IMR-90 (cell line): ENCODE measurements around the gene ZNF26. TPM values are rescaled to one million over a fixed set of nuclear protein-coding genes. Genes with fewer than 3 reads are reported as not detected.

Source experiments
- ATAC-seq: fragments of 200-7000 bp; cut with Tn5 transposase; 2 replicates; pipeline ENCODE4 v1.9.1; 2020; ENCODE audit warnings: low read depth, mild to moderate bottlenecking, moderate library complexity
- BruUV-seq: library from RNA; stranded (reverse); fragments of 400-500 nt; replicated peaks from 2 replicates; lab custom pipeline; 2021; lab: Mats Ljungman, UMichigan
- CTCF ChIA-PET: fragments of 300-600 bp; formaldehyde crosslinking; extraction: SDS; loops from one replicate; lab custom pipeline; 2021; ENCODE audit warnings: antibody characterized with exemption; lab: Yijun Ruan, JAX
- POLR2A ChIA-PET: fragments of 300-600 bp; sonication (Branson Sonifier 250); formaldehyde crosslinking; loops from one replicate; lab custom pipeline; 2022; ENCODE audit warnings: antibody characterized with exemption; ENCODE audit not compliant: unreplicated experiment; lab: Charles Lee
- DNase-seq: peaks from one replicate; pipeline ENCODE4 v3.0.0; 2013
- H2AFZ ChIP-seq: replicated peaks from 2 replicates; pipeline ENCODE3; 2013; ENCODE audit warnings: low read length, mild to moderate bottlenecking; ENCODE audit not compliant: poor library complexity
- H2AK5ac ChIP-seq: 2 replicates; pipeline ENCODE4 v1.6.1; 2013; ENCODE audit warnings: low read depth, low read length, inconsistent platforms
- H2AK9ac ChIP-seq: replicated peaks from 2 replicates; pipeline ENCODE3; 2013; ENCODE audit warnings: mild to moderate bottlenecking, low read depth, low read length, moderate library complexity; ENCODE audit not compliant: poor library complexity
- H2BK120ac ChIP-seq: 2 replicates; pipeline ENCODE4 v1.6.1; 2013; ENCODE audit warnings: low read depth, low read length, inconsistent platforms
- H2BK15ac ChIP-seq: 3 replicates; pipeline ENCODE4 v1.6.1; 2013; ENCODE audit warnings: low read depth, low read length, inconsistent platforms
- H2BK20ac ChIP-seq: 2 replicates; pipeline ENCODE4 v1.6.1; 2013; ENCODE audit warnings: low read depth, mild to moderate bottlenecking, inconsistent platforms, low read length, moderate library complexity
- H2BK5ac ChIP-seq: 2 replicates; pipeline ENCODE4 v1.6.1; 2013; ENCODE audit warnings: mild to moderate bottlenecking, low read depth, low read length, inconsistent platforms; ENCODE audit not compliant: poor library complexity, severe bottlenecking
- H3K14ac ChIP-seq: replicated peaks from 2 replicates; pipeline ENCODE4 v1.6.1; 2013; ENCODE audit warnings: low read depth, low read length, inconsistent platforms
- H3K18ac ChIP-seq: 2 replicates; pipeline ENCODE4 v1.6.1; 2013; ENCODE audit warnings: low read depth, low read length, control low read depth
- H3K23ac ChIP-seq: 2 replicates; pipeline ENCODE4 v1.6.1; 2013; ENCODE audit warnings: low read depth, low read length, inconsistent platforms
- H3K27ac ChIP-seq: 2 replicates; pipeline ENCODE4 v1.5.1; 2013; ENCODE audit warnings: mild to moderate bottlenecking, control low read depth, low read length; ENCODE audit not compliant: insufficient read depth
- H3K27me3 ChIP-seq: 2 replicates; pipeline ENCODE4 v1.6.1; 2013; ENCODE audit warnings: low read length; ENCODE audit not compliant: control insufficient read depth, insufficient read depth
- H3K36me3 ChIP-seq: 2 replicates; pipeline ENCODE4 v1.6.1; 2013; ENCODE audit warnings: low read length, mixed read lengths; ENCODE audit not compliant: control insufficient read depth, insufficient read depth
- H3K4ac ChIP-seq: 2 replicates; pipeline ENCODE4 v1.6.1; 2013; ENCODE audit warnings: low read depth, low read length, inconsistent platforms
- H3K4me1 ChIP-seq: 2 replicates; pipeline ENCODE4 v1.6.1; 2013; ENCODE audit warnings: low read length, mixed read lengths; ENCODE audit not compliant: control insufficient read depth, insufficient read depth
- H3K4me2 ChIP-seq: 2 replicates; pipeline ENCODE4 v1.6.1; 2013; ENCODE audit warnings: low read depth, mild to moderate bottlenecking, control low read depth, low read length, moderate library complexity
- H3K4me3 ChIP-seq: 2 replicates; pipeline ENCODE4 v1.5.1; 2013; ENCODE audit warnings: low read depth, mild to moderate bottlenecking, control low read depth, low read length, moderate library complexity; ENCODE audit not compliant: insufficient read depth
- H3K56ac ChIP-seq: 2 replicates; pipeline ENCODE4 v1.6.1; 2013; ENCODE audit warnings: low read length, inconsistent platforms; ENCODE audit not compliant: insufficient read depth; ENCODE audit errors: extremely low read depth
- H3K79me1 ChIP-seq, 2 experiments: 2 replicates each; pipeline ENCODE4 v1.6.1; 2013; ENCODE audit warnings: low read length in 2 of 2, inconsistent platforms in 1 of 2, low read depth in 1 of 2
- H3K9ac ChIP-seq: 2 replicates; pipeline ENCODE4 v1.6.1; 2013; ENCODE audit warnings: low read depth, low read length, control low read depth
- H3K9me1 ChIP-seq: 2 replicates; pipeline ENCODE4 v1.6.1; 2013; ENCODE audit warnings: low read length, inconsistent platforms; ENCODE audit not compliant: insufficient read depth
- H3K9me3 ChIP-seq: 2 replicates; pipeline ENCODE4 v1.6.1; 2013; ENCODE audit warnings: low read length; ENCODE audit not compliant: control insufficient read depth, insufficient read depth
- H4K20me1 ChIP-seq: 2 replicates; pipeline ENCODE4 v1.6.1; 2013; ENCODE audit warnings: low read length, inconsistent platforms; ENCODE audit not compliant: insufficient read depth
- H4K5ac ChIP-seq: 2 replicates; pipeline ENCODE4 v1.6.1; 2013; ENCODE audit warnings: mild to moderate bottlenecking, low read depth, low read length, control low read depth
- H4K8ac ChIP-seq, 2 experiments: 2 replicates each; pipeline ENCODE4 v1.6.1; 2013; ENCODE audit warnings: low read depth in 2 of 2, low read length in 2 of 2, control low read depth in 1 of 2, inconsistent platforms in 1 of 2
- H4K91ac ChIP-seq: 2 replicates; pipeline ENCODE4 v1.6.1; 2013; ENCODE audit warnings: low read depth, low read length, inconsistent platforms; ENCODE audit not compliant: insufficient read depth
- BHLHE40 ChIP-seq: fragments of 150-350 bp; IDR thresholded peaks from 2 replicates; pipeline ENCODE4 v1.6.1; 2016; ENCODE audit warnings: mild to moderate bottlenecking, low read depth, low read length
- WGBS, 2 experiments: methylation state at CpG; one replicate each; pipeline versions ENCODE4 v1.1.5 to v1.1.7; 2013; ENCODE audit warnings: missing lambda C conversion rate in 2 of 2; ENCODE audit not compliant: insufficient read length in 1 of 2; ENCODE audit errors: extremely low coverage in 2 of 2; 5-methylcytosine and 5-hydroxymethylcytosine counted together
- dilution Hi-C: fragments of 300-500 bp; cut with HindIII; formaldehyde crosslinking; loops from one replicate; pipeline ENCODE4 v1.14.3; 2018; ENCODE audit warnings: low sequenced_read_pairs; ENCODE audit not compliant: unreplicated experiment
- in situ Hi-C: fragments of 300-500 bp; cut with MboI; formaldehyde crosslinking; loops from 3 replicates; pipeline ENCODE4 v1.14.3; 2019; ENCODE audit warnings: low sequenced_read_pairs, inconsistent platforms, mixed read lengths
- intact Hi-C: fragments of 100-400 bp; cut with micrococcal nuclease; formaldehyde crosslinking; loops from 2 replicates; pipeline ENCODE4 v1.10.0; 2022
- microRNA-seq, 2 experiments: library from miRNA; stranded (forward) in 1 of 2; unstranded in 1 of 2; fragments of 10-50 nt in 1 of 2; fragments of <30 nt in 1 of 2; gene quantifications in 1 of 2; microRNA quantifications in 1 of 2; one replicate each; pipeline versions ENCODE3 to v1.1.0; 2013 to 2020; ENCODE audit not compliant: insufficient read depth in 1 of 2, insufficient read length in 1 of 2, unreplicated experiment in 1 of 2
- polyA plus RNA-seq, 3 experiments: library from polyadenylated mRNA; depleted of rRNA; stranded (reverse); fragments of >200 nt; gene quantifications; 2 replicates each; pipeline ENCODE4 v1.2.3, GENCODE V29; 2012; ENCODE audit warnings: low replicate concordance in 1 of 3
- small RNA-seq, 5 experiments: library from RNA; depleted of rRNA; stranded (forward); fragments of <200 nt; gene quantifications; one replicate each; pipeline ENCODE3, GENCODE V24; 2012
- total RNA-seq: library from RNA; depleted of rRNA; stranded (reverse); fragments of >200 nt; gene quantifications from 2 replicates; pipeline ENCODE4 v1.2.3, GENCODE V29; 2012; rRNA removed

Gene ZNF26
- total and polyA plus RNA-seq, 2 of the 4 experiments (the other 2 are of a cell fraction): 6.3 to 11.8 TPM

DNA sequence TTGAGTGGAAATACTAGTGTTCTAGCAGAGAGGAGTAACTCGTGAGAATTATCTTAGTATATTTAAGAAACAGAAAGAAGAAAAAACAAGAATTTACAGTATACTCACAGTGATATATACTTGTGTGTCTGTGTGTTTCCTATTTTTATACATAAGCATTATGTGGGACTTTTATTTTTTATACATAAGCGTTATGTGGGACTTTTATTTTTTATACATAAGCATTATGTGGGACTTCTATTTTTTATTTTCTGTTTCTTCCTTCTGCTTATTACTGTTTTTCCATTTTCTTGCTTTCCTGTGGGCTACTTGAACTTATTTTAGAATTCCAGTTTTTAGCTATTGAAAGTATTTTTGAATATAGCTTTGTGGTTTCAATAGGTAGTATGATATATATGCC lies 87.7 kb downstream of the ZNF26 start:
- dilution Hi-C loops (no loop called here), intact Hi-C loops (no loop called here), in situ Hi-C loops (no loop called here)
- no peak overlapping the region for H2AK9ac ChIP-seq
- H3K27ac ChIP-seq: no peak overlapping the region
- H3K79me1 ChIP-seq: no peaks in the 10 kb centered on the region
- ChIA-PET POLR2A (no interaction called here), CTCF (no interaction called here)
- H2BK120ac ChIP-seq: no peak overlapping the region
- no peak overlapping the region for H2BK5ac ChIP-seq
- ATAC-seq: no peak
- no peak overlapping the region for H2BK20ac ChIP-seq
- no peak overlapping the region for H4K5ac ChIP-seq
- H2AK5ac ChIP-seq: no peak overlapping the region
- WGBS, 2 experiments: no CpG with 5 or more reads among the region's 2 CpGs
- no peak overlapping the region for H2AFZ ChIP-seq
- H3K23ac ChIP-seq: no peak overlapping the region
- no peak overlapping the region for H4K91ac ChIP-seq
- no peak overlapping the region for H3K4me2 ChIP-seq
- H3K18ac ChIP-seq: no peak overlapping the region
- H3K4ac ChIP-seq: no peak overlapping the region
- no TSS peak for BruUV-seq
- no peak overlapping the region for H3K9ac ChIP-seq
- H3K4me1 ChIP-seq: no peaks in the 10 kb centered on the region
- TF ChIP-seq BHLHE40: no peak
- no peaks in the 10 kb centered on the region for H3K9me1 ChIP-seq
- no peak overlapping the region for H2BK15ac ChIP-seq
- H3K36me3 ChIP-seq: no peaks in the 10 kb centered on the region
- peaks cover 38% of the 10 kb centered on the region for H3K9me3 ChIP-seq
- DNase-seq: no peak
- no peak overlapping the region for H4K8ac ChIP-seq
- H4K20me1 ChIP-seq: no peaks in the 10 kb centered on the region
- H3K27me3 ChIP-seq: no peaks in the 10 kb centered on the region
- no peak overlapping the region for H3K4me3 ChIP-seq
- no peak overlapping the region for H3K14ac ChIP-seq
- no peak overlapping the region for H3K56ac ChIP-seq

Small RNAs within 50 kb of the gene (microRNA-seq; reads per million reads assigned to microRNA genes)
- not detected for gene RNU4ATAC12P (ENCODE audit: insufficient read depth, insufficient read length)

Small RNAs within 50 kb of the gene (small RNA-seq; reads per million reads assigned to genes)
- gene RNU4ATAC12P: 0 reads per million in 5 experiments

Other genes starting within 250 kb of the ZNF26 start
- gene ANKLE2, start 224.5 kb upstream of the ZNF26 start, total RNA-seq: 63.4 and 66.4 TPM in 2 replicates
- gene ANKLE2, start 224.5 kb upstream of the ZNF26 start, polyA plus RNA-seq (2012; rRNA removed): 80.4 and 82.4 TPM in 2 replicates
- gene GOLGA3, start 157.5 kb upstream of the ZNF26 start, total RNA-seq: 99.8 and 102 TPM in 2 replicates
- 39.6 and 41.1 TPM in 2 replicates for gene GOLGA3, start 157.5 kb upstream of the ZNF26 start, polyA plus RNA-seq (2012; rRNA removed)
- gene CHFR, start 98.8 kb upstream of the ZNF26 start, total RNA-seq: 11.4 and 13.4 TPM in 2 replicates
- 29.9 and 35.3 TPM in 2 replicates for gene CHFR, start 98.8 kb upstream of the ZNF26 start, polyA plus RNA-seq (2012; rRNA removed)
- 9.9 and 11.4 TPM in 2 replicates for gene ZNF605, start 30.1 kb upstream of the ZNF26 start, total RNA-seq
- 3.6 and 3.9 TPM in 2 replicates for gene ZNF605, start 30.1 kb upstream of the ZNF26 start, polyA plus RNA-seq (2012; rRNA removed)
- gene ZNF84, start 51.1 kb downstream of the ZNF26 start, total RNA-seq: 28.1 and 38.5 TPM in 2 replicates
- 11.0 and 14.9 TPM in 2 replicates for gene ZNF84, start 51.1 kb downstream of the ZNF26 start, polyA plus RNA-seq (2012; rRNA removed)
- 20.8 and 25.8 TPM in 2 replicates for gene ZNF140, start 94.6 kb downstream of the ZNF26 start, total RNA-seq
- 8.3 and 9.0 TPM in 2 replicates for gene ZNF140, start 94.6 kb downstream of the ZNF26 start, polyA plus RNA-seq (2012; rRNA removed)
- 0.36 and 0.56 TPM in 2 replicates for gene ZNF891, start 143.9 kb downstream of the ZNF26 start, total RNA-seq
- gene ZNF891, start 143.9 kb downstream of the ZNF26 start, polyA plus RNA-seq (2012; rRNA removed): 0.17 and 0.26 TPM in 2 replicates
- gene ZNF10, start 144.3 kb downstream of the ZNF26 start, total RNA-seq: 5.3 and 6.1 TPM in 2 replicates
- 3.3 and 4.1 TPM in 2 replicates for gene ZNF10, start 144.3 kb downstream of the ZNF26 start, polyA plus RNA-seq (2012; rRNA removed)
- 31.1 and 54.5 TPM in 2 replicates for gene ZNF268, start 195.1 kb downstream of the ZNF26 start, total RNA-seq
- gene ZNF268, start 195.1 kb downstream of the ZNF26 start, polyA plus RNA-seq (2012; rRNA removed): 5.8 and 6.7 TPM in 2 replicates
- gene ANHX, start 249.5 kb downstream of the ZNF26 start, total RNA-seq: not detected in 2 replicates
- not detected in 2 replicates for gene ANHX, start 249.5 kb downstream of the ZNF26 start, polyA plus RNA-seq (2012; rRNA removed)